ENCODE measurements around the gene ACTR3. TPM values are rescaled to one million over a fixed set of nuclear protein-coding genes. Genes with fewer than 3 reads are reported as not detected.

Gene ACTR3
- polyA plus RNA-seq, 1 experiment = 340 TPM

- Histone ChIP-seq H3K27me3 (ENCODE audit: control insufficient read depth, insufficient read depth, low read length) (no peaks in the 10 kb centered on the region), H3K36me3 (ENCODE audit: control insufficient read depth, insufficient read depth, low read length) (peaks cover 4% of the 10 kb centered on the region; the same call in 1 of the 2 replicates), H3K4me3 (ENCODE audit: low read depth, low read length) (no peak overlapping the region)
- no peak for TF ChIP-seq CTCF (IDR thresholded peaks at IDR 0.05; ENCODE audit: insufficient read depth, low read depth, low read length)
- DNase-seq (ENCODE audit: low read depth) = no peak
- CTCF ChIA-PET = interaction anchor here (1.2 to 2.0 kb wide), 3 partner anchors 12 to 21 kb away, joined by 3 to 6 read pairs (median 3); no protein-coding TSS in a partner anchor
- POLR2A ChIA-PET = no interaction called here
Measured at GRCh38 chr2:113964436-113964835, 74.5 kb downstream of the ACTR3 start.

GRCh38 chr2:113965228-113965627 lies 75.3 kb downstream of the ACTR3 start:
- TF ChIP-seq CTCF (IDR thresholded peaks at IDR 0.05; ENCODE audit: insufficient read depth, low read depth, low read length) = no peak
- H3K27me3 ChIP-seq (ENCODE audit: control insufficient read depth, insufficient read depth, low read length) = no peaks in the 10 kb centered on the region
- H3K4me3 ChIP-seq (ENCODE audit: low read depth, low read length) = no peak overlapping the region
- ChIA-PET POLR2A (no interaction called here), CTCF (interaction anchor here (0.7 to 2.0 kb wide), 3 partner anchors 11 to 33 kb away, joined by 3 to 6 read pairs (median 3); no protein-coding TSS in a partner anchor)
- H3K36me3 ChIP-seq (ENCODE audit: control insufficient read depth, insufficient read depth, low read length) = peaks cover 4% of the 10 kb centered on the region; the same call in 1 of the 2 replicates
- no peak for DNase-seq (ENCODE audit: low read depth)

GRCh38 chr2:113965644-113966043 lies 75.8 kb downstream of the ACTR3 start:
- POLR2A ChIA-PET = no interaction called here
- H3K4me3 ChIP-seq (ENCODE audit: low read depth, low read length) = no peak overlapping the region
- H3K36me3 ChIP-seq (ENCODE audit: control insufficient read depth, insufficient read depth, low read length) = peaks cover 4% of the 10 kb centered on the region; the same call in 1 of the 2 replicates
- CTCF ChIA-PET = interaction anchor here (0.7 to 2.0 kb wide), 3 partner anchors 11 to 34 kb away, joined by 3 to 6 read pairs (median 3); no protein-coding TSS in a partner anchor
- peak; percentile 30; the same call in 1 of the 2 replicates for TF ChIP-seq CTCF (IDR thresholded peaks at IDR 0.05; ENCODE audit: insufficient read depth, low read depth, low read length)
- DNase-seq (ENCODE audit: low read depth) = no peak
- no peaks in the 10 kb centered on the region for H3K27me3 ChIP-seq (ENCODE audit: control insufficient read depth, insufficient read depth, low read length)

- Histone ChIP-seq H3K27me3 (ENCODE audit: control insufficient read depth, insufficient read depth, low read length) (no peaks in the 10 kb centered on the region), H3K36me3 (ENCODE audit: control insufficient read depth, insufficient read depth, low read length) (peaks cover 4% of the 10 kb centered on the region; the same call in 1 of the 2 replicates), H3K4me3 (ENCODE audit: low read depth, low read length) (no peak overlapping the region)
- TF ChIP-seq CTCF (IDR thresholded peaks at IDR 0.05; ENCODE audit: insufficient read depth, low read depth, low read length) = no peak
- ChIA-PET CTCF (no interaction called here), POLR2A (no interaction called here)
- no peak for DNase-seq (ENCODE audit: low read depth)
Measured at GRCh38 chr2:113966171-113966570, 76.3 kb downstream of the ACTR3 start.

GRCh38 chr2:113966832-113967231 lies 76.9 kb downstream of the ACTR3 start:
- no peak for DNase-seq (ENCODE audit: low read depth)
- CTCF ChIA-PET = no interaction called here

More at GRCh38 chr2:113966832-113967231, 76.9 kb downstream of the ACTR3 start:
- H3K36me3 ChIP-seq (ENCODE audit: control insufficient read depth, insufficient read depth, low read length) = peaks cover 6% of the 10 kb centered on the region; the same call in 1 of the 2 replicates
- no peaks in the 10 kb centered on the region for H3K27me3 ChIP-seq (ENCODE audit: control insufficient read depth, insufficient read depth, low read length)
- H3K4me3 ChIP-seq (ENCODE audit: low read depth, low read length) = no peak overlapping the region
- TF ChIP-seq CTCF (IDR thresholded peaks at IDR 0.05; ENCODE audit: insufficient read depth, low read depth, low read length) = no peak
- POLR2A ChIA-PET = no interaction called here

All from BJ (cell line).